HEK293T (cell line): ENCODE results near the gene CDH13.

Source experiments
- CTCF ChIA-PET: fragments of 350-600 bp; formaldehyde crosslinking; extraction: SDS; loops from one replicate; lab custom pipeline; 2021; ENCODE audit warnings: antibody characterized with exemption, inconsistent platforms; lab: Yijun Ruan, JAX
- POLR2A ChIA-PET: fragments of 350-600 bp; formaldehyde crosslinking; extraction: SDS; loops from one replicate; lab custom pipeline; 2020; ENCODE audit warnings: antibody characterized with exemption, inconsistent platforms; lab: Yijun Ruan, JAX
- DNase-seq: peaks from one replicate; pipeline ENCODE4 v3.0.0; 2012; ENCODE audit warnings: mixed read lengths; ENCODE audit errors: extremely low spot score
- ARNT ChIP-seq: fragments of 450-650 bp; IDR thresholded peaks from 2 replicates; pipeline ENCODE4 v1.6.1; 2017; ENCODE audit warnings: mild to moderate bottlenecking
- BHLHE40 ChIP-seq: fragments of 450-650 bp; IDR thresholded peaks from 2 replicates; pipeline ENCODE4 v1.6.1; 2016; ENCODE audit warnings: mild to moderate bottlenecking, moderate library complexity, borderline replicate concordance
- CTBP1 ChIP-seq: fragments of 450-650 bp; IDR thresholded peaks from 2 replicates; pipeline ENCODE4 v1.6.1; 2016; ENCODE audit warnings: borderline replicate concordance
- ELF4 ChIP-seq: fragments of 450-650 bp; IDR thresholded peaks from 2 replicates; pipeline ENCODE4 v1.6.1; 2017; ENCODE audit warnings: antibody characterized with exemption
- FOXA1 ChIP-seq: fragments of 450-650 bp; IDR thresholded peaks from 2 replicates; pipeline ENCODE4 v1.6.1; 2016; ENCODE audit warnings: mild to moderate bottlenecking
- FOXK2 ChIP-seq: fragments of 450-650 bp; IDR thresholded peaks from 2 replicates; pipeline ENCODE4 v1.6.1; 2016; ENCODE audit warnings: mild to moderate bottlenecking
- FOXM1 ChIP-seq: fragments of 450-650 bp; IDR thresholded peaks from 2 replicates; pipeline ENCODE4 v1.6.1; 2017; ENCODE audit warnings: mild to moderate bottlenecking, borderline replicate concordance
- HDGF ChIP-seq: fragments of 450-650 bp; IDR thresholded peaks from 2 replicates; pipeline ENCODE4 v1.6.1; 2017; ENCODE audit warnings: antibody characterized with exemption, borderline replicate concordance
- L3MBTL2 ChIP-seq: fragments of 450-650 bp; conservative IDR thresholded peaks from 2 replicates; pipeline ENCODE4 v1.6.1; 2016; ENCODE audit warnings: mild to moderate bottlenecking
- LEF1 ChIP-seq: fragments of 450-650 bp; IDR thresholded peaks from 2 replicates; pipeline ENCODE4 v1.6.1; 2017; ENCODE audit warnings: mild to moderate bottlenecking, borderline replicate concordance
- NFRKB ChIP-seq: fragments of 450-650 bp; IDR thresholded peaks from 2 replicates; pipeline ENCODE4 v1.6.1; 2016; ENCODE audit warnings: mild to moderate bottlenecking, moderate library complexity
- PKNOX1 ChIP-seq: fragments of 450-650 bp; IDR thresholded peaks from 2 replicates; pipeline ENCODE4 v1.6.1; 2016
- SP1 ChIP-seq: fragments of 450-650 bp; IDR thresholded peaks from 2 replicates; pipeline ENCODE4 v1.6.1; 2017
- SUZ12 ChIP-seq: fragments of 450-650 bp; IDR thresholded peaks from 2 replicates; pipeline ENCODE4 v1.6.1; 2016; ENCODE audit warnings: mild to moderate bottlenecking
- TARDBP ChIP-seq: fragments of 450-650 bp; IDR thresholded peaks from 2 replicates; pipeline ENCODE4 v1.6.1; 2016
- ZNF384 ChIP-seq: fragments of 450-650 bp; IDR thresholded peaks from 2 replicates; pipeline ENCODE4 v1.6.1; 2016

Gene CDH13

GRCh38 chr16:82605076-82605475 lies 21.7 kb upstream of the CDH13 start:
- TF ChIP-seq BHLHE40 (no peak), ARNT (no peak), CTBP1 (no peak), LEF1 (no peak), FOXA1 (no peak), NFRKB (no peak), HDGF (no peak), FOXM1 (no peak), ZNF384 (no peak), SUZ12 (no peak), SP1 (no peak), ELF4 (no peak), TARDBP (no peak), L3MBTL2 (no peak), FOXK2 (no peak), PKNOX1 (no peak)
- CTCF ChIA-PET = interaction anchor here (0.5 kb wide), 1 partner anchor 9 kb away, joined by 4 read pairs; no protein-coding TSS in a partner anchor
- POLR2A ChIA-PET = no interaction called here
- no peak for DNase-seq

- ChIA-PET CTCF (interaction anchor here (0.5 kb wide), 1 partner anchor 150 kb away, joined by 3 read pairs; no protein-coding TSS in a partner anchor), POLR2A (no interaction called here)
- no peak for DNase-seq
- TF ChIP-seq NFRKB (no peak), FOXA1 (no peak), FOXK2 (no peak), CTBP1 (no peak), SUZ12 (no peak), ARNT (no peak), HDGF (no peak), LEF1 (no peak), BHLHE40 (no peak), ZNF384 (no peak), SP1 (no peak), FOXM1 (no peak), ELF4 (no peak), L3MBTL2 (no peak), PKNOX1 (no peak), TARDBP (no peak)
These were observed 20.7 kb upstream of the CDH13 start for GRCh38 chr16:82605863-82606620.

- TF ChIP-seq SUZ12 (no peak), ZNF384 (no peak), LEF1 (no peak), ARNT (no peak), L3MBTL2 (no peak), HDGF (no peak), PKNOX1 (no peak), FOXK2 (no peak), CTBP1 (no peak), TARDBP (no peak), SP1 (no peak), NFRKB (no peak), ELF4 (no peak), FOXM1 (no peak), BHLHE40 (no peak), FOXA1 (no peak)
- ChIA-PET POLR2A (no interaction called here), CTCF (no interaction called here)
- no peak for DNase-seq
These were observed 17.6 kb upstream of the CDH13 start for GRCh38 chr16:82609140-82609539.

- DNase-seq = no peak
- CTCF ChIA-PET = no interaction called here
- POLR2A ChIA-PET = no interaction called here
- TF ChIP-seq FOXA1 (no peak), L3MBTL2 (no peak), NFRKB (no peak)
These were observed 14.5 kb upstream of the CDH13 start for GRCh38 chr16:82612263-82612662.

- TF ChIP-seq LEF1 = no peak
- no peak for TF ChIP-seq BHLHE40
- TF ChIP-seq CTBP1 = no peak
- no peak for TF ChIP-seq ZNF384
- no peak for TF ChIP-seq SP1
- TF ChIP-seq NFRKB = no peak
- TF ChIP-seq ELF4 = no peak
- TF ChIP-seq ARNT = no peak
- TF ChIP-seq SUZ12 = no peak
- TF ChIP-seq FOXM1 = no peak
- no peak for DNase-seq
- POLR2A ChIA-PET = no interaction called here
- CTCF ChIA-PET = no interaction called here
These were observed 10.4 kb upstream of the CDH13 start for GRCh38 chr16:82616356-82616755.

- POLR2A ChIA-PET = no interaction called here
- no peak for DNase-seq
- CTCF ChIA-PET = no interaction called here
- TF ChIP-seq NFRKB = no peak
- TF ChIP-seq PKNOX1 = no peak
- TF ChIP-seq LEF1 = no peak
- no peak for TF ChIP-seq CTBP1
- TF ChIP-seq FOXA1 = no peak
- TF ChIP-seq ZNF384 = no peak
- no peak for TF ChIP-seq L3MBTL2
- no peak for TF ChIP-seq HDGF
- no peak for TF ChIP-seq BHLHE40
- TF ChIP-seq SUZ12 = no peak
- TF ChIP-seq ARNT = no peak
- no peak for TF ChIP-seq SP1
- no peak for TF ChIP-seq FOXK2
- TF ChIP-seq ELF4 = no peak
- no peak for TF ChIP-seq TARDBP
- no peak for TF ChIP-seq FOXM1
These were observed 5.0 kb upstream of the CDH13 start for GRCh38 chr16:82621781-82622180.
